EH (cell line): ENCODE measurements around the gene SNTG2.
"Not testable (repeated sequence)": the region's sequence is repeated elsewhere in the genome, so short reads cannot be mapped to it uniquely, and the experiment has no call there.

Source experiments
- DNase-seq: peaks from one replicate; pipeline ENCODE4 v3.0.0-alpha.2; 2015; ENCODE audit warnings: low read depth

SNTG2 gene

DNA sequence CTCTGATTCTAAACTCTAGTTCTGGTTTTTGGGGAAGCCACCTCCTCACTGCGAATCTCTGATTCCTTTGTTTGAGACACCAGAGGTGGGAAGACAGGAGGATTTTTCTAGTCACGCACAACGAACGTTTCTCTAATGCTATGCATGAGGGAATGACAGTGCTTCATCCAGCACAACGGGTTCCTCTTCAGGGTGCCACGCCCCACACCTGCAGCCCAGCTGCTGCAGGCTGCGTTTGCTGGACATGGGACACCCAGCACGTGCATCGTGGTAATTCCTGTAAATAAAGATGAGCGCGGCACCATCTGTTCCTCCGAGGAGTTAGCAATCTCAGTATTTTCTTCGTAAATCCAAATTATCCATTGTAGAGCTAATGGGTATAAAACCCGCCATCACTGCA is 425.1 kb downstream of the SNTG2 start:
- no peak for DNase-seq

DNA sequence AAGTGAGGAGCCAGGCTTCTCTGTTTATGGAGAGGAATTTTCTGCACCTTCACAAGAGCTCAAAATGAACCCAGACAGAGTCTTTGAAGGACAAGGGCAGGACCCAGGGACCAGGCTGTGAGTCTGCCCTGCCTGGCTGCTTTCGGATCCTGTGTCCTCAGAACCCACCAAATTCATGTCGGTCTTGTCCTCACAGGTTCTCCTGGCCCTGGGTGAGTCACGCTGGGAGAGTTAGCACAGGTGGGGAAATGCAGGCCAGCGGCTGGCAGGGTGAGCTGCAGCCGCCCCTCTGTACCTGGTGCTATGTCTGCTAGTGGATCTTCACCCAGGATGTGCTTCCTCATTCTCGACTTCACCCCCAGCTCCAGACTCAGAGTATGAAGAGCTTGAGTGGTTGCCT is 426.8 kb downstream of the SNTG2 start:
- no peak for DNase-seq

- no peak for DNase-seq
Observed at GRCh38 chr2:1378456-1379150, 428.0 kb downstream of the SNTG2 start.

- DNase-seq: no peak
Observed at GRCh38 chr2:1381644-1382043, 431.0 kb downstream of the SNTG2 start.

- DNase-seq: not testable (repeated sequence)
Observed at GRCh38 chr2:1387954-1388725, 437.5 kb downstream of the SNTG2 start.

DNA sequence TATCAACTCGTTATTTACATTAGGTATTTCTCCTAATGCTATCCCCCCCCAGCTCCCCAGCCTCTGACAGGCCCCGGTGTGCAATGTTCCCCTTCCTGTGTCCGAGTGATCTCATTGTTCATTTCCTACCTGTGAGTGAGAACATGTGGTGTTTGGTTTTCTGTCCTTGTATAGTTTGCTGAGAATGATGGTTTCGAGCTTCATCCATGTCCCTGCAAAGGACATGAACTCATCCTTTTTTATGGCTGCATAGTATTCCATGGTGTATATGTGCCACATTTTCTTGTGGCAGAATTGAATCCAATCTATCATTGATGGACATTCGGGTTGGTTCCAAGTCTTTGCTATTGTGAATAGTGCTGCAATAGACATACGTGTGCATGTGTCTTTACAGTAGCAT is 439.5 kb downstream of the SNTG2 start:
- DNase-seq: not testable (repeated sequence)

- DNase-seq: no peak
Observed at GRCh38 chr2:1393321-1393720, 442.7 kb downstream of the SNTG2 start.

DNA sequence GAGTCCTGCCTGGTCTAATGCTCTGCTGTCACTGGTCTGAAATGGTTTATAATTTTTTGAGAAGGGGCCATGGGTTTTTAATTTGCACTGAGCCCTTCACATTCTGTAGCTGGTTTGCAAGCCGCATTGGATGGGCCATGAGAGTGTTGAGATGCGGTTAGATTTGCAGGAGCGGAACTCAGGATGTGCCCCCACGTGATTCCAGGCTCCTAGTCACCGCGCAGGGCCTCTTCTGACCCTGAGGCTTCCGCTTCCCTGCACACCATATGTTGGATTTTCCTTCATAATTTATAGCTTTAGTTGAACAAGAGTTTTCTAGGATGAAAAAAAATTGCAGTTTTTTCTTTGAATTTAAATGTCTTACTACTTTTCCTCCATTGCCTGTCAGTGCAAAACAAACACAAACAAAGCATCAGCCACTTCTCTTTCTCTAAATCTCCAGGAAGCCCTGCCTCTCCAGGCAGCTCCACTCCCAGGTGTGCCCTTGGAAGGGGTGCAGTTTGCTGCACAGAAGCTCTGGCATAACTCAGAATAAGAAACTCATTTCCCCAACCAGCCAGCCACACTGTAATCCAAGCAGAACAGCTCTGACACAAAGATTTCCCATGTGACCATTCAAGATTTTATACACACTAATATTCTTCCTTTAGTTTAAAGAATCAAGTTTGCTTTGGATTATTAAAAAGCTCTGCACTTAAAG is 444.2 kb downstream of the SNTG2 start:
- DNase-seq: no peak

GRCh38 chr2:1397350-1397749 is 446.7 kb downstream of the SNTG2 start:
- DNase-seq: no peak

DNA sequence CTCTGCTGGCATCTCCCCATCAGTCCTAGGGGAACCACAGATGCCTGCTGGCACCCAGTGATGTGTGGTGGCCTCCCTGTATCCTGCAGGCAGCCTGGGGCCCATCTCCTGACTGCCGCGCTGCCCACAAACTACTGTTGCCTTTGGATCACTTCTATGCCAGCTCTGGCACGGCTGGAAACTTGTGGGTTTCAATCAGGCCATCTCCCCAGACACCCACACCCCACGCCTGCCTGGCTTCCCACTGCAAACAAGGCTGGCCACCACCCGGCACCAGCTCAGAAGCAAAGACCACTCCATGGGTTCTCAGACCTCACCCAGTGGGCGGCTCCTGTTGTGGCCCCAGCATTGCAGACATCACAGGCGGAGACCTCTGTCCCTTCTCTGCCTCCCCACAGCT is 447.5 kb downstream of the SNTG2 start:
- DNase-seq: no peak

DNA sequence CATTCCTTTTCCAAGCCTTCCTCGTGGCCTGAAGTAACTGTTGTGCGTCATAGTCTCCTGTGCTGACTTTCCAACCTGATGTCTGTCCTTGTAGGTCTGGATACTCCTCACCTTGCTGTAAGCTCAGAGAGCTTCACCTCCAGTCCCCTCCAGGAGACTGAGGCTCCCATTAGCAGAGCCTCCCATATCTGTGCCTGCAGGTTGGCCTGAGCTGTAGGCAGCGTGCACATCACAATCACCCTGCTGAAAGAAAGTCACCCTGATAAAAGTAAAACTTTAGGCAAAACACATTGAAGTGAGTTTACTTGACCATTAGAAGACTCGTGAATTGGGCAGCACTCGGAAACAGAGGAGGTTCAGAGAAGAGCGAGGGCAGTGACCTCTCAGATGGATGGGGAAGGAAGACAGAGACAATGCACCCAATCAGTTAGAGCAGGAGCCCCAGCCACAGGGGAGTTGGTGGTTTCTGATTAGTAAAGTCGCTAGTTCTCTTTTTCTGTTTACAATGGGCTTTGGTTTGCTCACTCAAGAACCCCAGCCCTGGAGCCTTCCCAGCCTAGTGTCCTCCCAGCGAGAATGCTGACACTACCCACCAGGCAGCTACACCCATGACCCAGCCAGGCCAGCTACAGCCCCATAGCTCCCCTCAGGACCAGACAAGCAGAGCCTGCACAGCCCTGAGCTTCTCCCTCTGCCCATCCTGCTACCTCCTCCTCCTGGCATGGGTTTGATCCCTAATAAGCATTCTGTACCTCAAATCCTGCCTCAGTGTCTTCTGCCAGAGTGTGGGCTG is 450.5 kb downstream of the SNTG2 start:
- DNase-seq: no peak

DNA sequence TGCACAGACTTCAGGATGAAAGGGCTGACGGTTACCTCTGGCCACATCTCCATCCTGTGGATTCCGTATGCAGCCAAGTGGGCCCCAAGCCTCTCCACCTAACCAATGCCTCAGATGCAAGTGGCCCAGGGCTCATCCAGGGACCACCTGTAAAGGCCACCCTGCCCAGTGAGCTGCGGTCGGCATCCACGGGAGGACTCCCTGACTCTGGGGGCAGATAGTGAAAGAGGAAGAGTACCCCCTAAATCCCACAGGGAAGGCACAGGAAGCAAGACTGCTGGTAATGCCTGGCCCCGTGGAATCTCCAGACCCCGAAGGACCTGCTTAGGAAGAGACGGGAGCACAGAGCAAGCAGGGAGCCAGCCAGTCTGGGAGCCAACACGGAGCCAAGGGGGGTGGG is 451.4 kb downstream of the SNTG2 start:
- DNase-seq: no peak

GRCh38 chr2:1403565-1403964 is 452.9 kb downstream of the SNTG2 start:
- DNase-seq: no peak

DNA sequence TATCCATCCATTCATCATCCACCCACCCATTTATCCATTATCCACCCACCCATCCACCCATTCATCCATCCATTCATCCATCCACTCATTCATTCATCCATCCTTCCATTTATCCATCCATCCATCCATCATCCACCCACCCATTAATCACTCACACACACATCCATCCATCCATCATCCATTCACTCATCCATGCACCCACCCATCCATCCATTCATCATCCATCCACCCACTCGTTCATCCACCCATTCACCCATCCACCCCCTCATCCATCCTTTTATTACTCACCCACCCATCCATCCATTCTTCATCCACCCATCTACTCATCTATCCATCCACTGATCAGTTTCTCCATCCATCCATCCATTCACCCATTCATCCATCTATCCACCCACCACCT is 454.5 kb downstream of the SNTG2 start:
- no peak for DNase-seq

GRCh38 chr2:1405967-1406366 is 455.3 kb downstream of the SNTG2 start:
- no peak for DNase-seq

DNA sequence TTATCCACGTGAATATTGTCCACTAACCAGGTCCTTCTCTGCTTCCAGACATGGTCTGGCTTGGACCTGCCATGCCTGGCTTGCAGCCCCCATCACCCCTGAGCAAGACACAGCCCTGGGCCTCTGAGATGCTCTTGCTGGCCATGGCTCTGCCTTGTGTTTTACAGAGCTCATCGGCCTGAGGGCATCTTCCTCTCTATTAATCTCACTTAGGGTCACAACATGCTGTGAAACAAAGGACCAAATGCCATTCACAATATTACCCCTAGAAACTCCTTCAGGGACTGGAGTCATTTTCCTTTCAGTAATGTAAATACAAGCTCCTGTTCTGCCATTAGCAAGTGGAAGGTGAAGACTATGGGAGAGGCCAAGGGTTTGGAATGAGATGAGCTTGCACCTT is 455.8 kb downstream of the SNTG2 start:
- no peak for DNase-seq

- DNase-seq: no peak
Observed at GRCh38 chr2:1407950-1408675, 457.5 kb downstream of the SNTG2 start.

DNA sequence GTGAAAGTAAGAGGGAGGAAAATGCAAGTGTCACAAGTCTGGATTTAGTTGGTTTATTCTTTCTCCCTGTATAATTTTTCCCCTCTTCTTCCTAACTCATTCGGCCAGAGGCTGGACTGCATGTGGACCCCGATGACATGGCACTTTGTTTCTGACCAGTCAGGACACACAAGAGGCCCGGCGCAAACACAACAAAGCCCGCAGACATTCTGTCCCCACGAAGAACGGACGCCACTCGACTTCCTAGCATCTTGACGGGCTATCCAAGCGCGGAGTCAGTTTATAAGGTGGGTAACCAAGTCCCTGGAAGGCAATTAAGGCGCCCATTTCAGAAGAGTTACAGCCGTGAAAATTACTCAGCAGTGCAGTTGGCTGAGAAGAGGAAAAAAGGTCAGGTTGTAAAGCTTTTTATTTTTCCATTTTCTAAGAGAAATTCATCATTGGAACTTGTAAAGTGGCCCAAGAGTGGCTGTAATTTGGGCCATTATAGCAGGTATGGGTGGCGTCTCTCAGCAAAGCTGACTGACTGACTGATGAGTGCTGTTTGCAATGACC is 462.6 kb downstream of the SNTG2 start, which contains the start of gene TPO:
TPO (plus strand) TSS at position 308 of the 555 bp plus-strand sequence. CDS start 946 bp downstream, outside the sequence.
- DNase-seq: no peak

- DNase-seq: no peak
Observed at GRCh38 chr2:1414121-1414520, 463.5 kb downstream of the SNTG2 start.

DNA sequence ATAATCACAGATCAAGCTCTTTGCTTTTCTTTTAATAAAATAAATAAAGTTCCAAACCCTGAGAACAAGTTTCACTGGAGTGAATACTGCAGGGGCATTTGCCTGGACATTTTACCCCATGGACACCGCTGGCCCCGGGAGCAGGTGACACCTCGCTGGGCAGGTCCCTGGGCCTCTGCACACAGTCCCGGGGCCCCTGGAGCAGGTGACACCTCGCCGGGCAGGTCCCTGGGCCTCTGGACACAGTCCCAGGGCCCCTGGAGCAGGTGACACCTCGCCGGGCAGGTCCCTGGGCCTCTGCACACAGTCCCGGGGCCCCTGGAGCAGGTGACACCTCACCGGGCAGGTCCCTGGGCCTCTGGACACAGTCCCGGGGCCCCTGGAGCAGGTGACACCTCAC is 464.3 kb downstream of the SNTG2 start:
- not testable (repeated sequence) for DNase-seq

- DNase-seq: no peak
Observed at GRCh38 chr2:1415501-1415900, 464.9 kb downstream of the SNTG2 start.
